Common myeloid progenitor, CD34-positive (primary cell): ENCODE measurements around the gene ENOX2.

Experiments
- CTCF ChIA-PET: fragments of 350-600 bp; sonication (Branson Sonifier 250); formaldehyde crosslinking; loops from one replicate; lab custom pipeline; 2021; ENCODE audit warnings: antibody characterized with exemption; lab: Charles Lee
- POLR2A ChIA-PET: fragments of 350-600 bp; sonication (Branson Sonifier 250); formaldehyde crosslinking; loops from one replicate; lab custom pipeline; 2021; ENCODE audit warnings: antibody characterized with exemption; lab: Charles Lee
- DNase-seq, 3 donors: peaks; one replicate each; pipeline versions ENCODE4 v3.0.0 to v3.0.0-alpha.2; 2013
- H3K27ac ChIP-seq, 2 experiments: 1 replicate in 1 of 2; 2 replicates in 1 of 2; pipeline ENCODE4 v1.7.0; 2013; ENCODE audit warnings: inconsistent platforms in 2 of 2, low read length in 2 of 2, mild to moderate bottlenecking in 2 of 2, low read depth in 1 of 2, moderate library complexity in 1 of 2; ENCODE audit not compliant: severe bottlenecking in 2 of 2, insufficient read depth in 1 of 2, poor library complexity in 1 of 2
- H3K27me3 ChIP-seq, 5 experiments: replicated peaks in 2 of 5; 1 replicate in 3 of 5; 2 replicates in 2 of 5; pipeline versions ENCODE4 v1.6.1 to v1.7.0; 2013; ENCODE audit warnings: low read length in 4 of 5, mild to moderate bottlenecking in 2 of 5, moderate library complexity in 2 of 5, inconsistent platforms in 1 of 5; ENCODE audit not compliant: insufficient read depth in 5 of 5, control insufficient read depth in 4 of 5
- H3K36me3 ChIP-seq, 4 experiments: 1 replicate in 2 of 4; 2 replicates in 2 of 4; pipeline versions ENCODE4 v1.6.1 to v1.7.0; 2013; ENCODE audit warnings: low read length in 3 of 4, control low read depth in 1 of 4, mild to moderate bottlenecking in 1 of 4; ENCODE audit not compliant: control insufficient read depth in 4 of 4, insufficient read depth in 4 of 4
- H3K4me1 ChIP-seq, 4 experiments: 1 replicate in 3 of 4; 2 replicates in 1 of 4; pipeline versions ENCODE4 v1.6.1 to v1.7.1; 2013; ENCODE audit warnings: low read length in 3 of 4, mild to moderate bottlenecking in 3 of 4, control low read depth in 1 of 4, inconsistent platforms in 1 of 4, moderate library complexity in 1 of 4; ENCODE audit not compliant: control insufficient read depth in 4 of 4, insufficient read depth in 4 of 4; ENCODE audit errors: control extremely low read depth in 1 of 4
- H3K4me3 ChIP-seq, 7 experiments: 1 replicate in 4 of 7; 2 replicates in 3 of 7; pipeline versions ENCODE4 v1.5.1 to v1.7.0; 2013; ENCODE audit warnings: mild to moderate bottlenecking in 7 of 7, low read length in 6 of 7, moderate library complexity in 6 of 7, inconsistent platforms in 2 of 7, low read depth in 2 of 7, control low read depth in 1 of 7; ENCODE audit not compliant: insufficient read depth in 4 of 7, control insufficient read depth in 1 of 7; ENCODE audit errors: extremely low read depth in 1 of 7
- H3K9me3 ChIP-seq, 5 experiments: 1 replicate in 4 of 5; 2 replicates in 1 of 5; pipeline versions ENCODE4 v1.6.1 to v1.7.1; 2013; ENCODE audit warnings: low read length in 4 of 5, mild to moderate bottlenecking in 2 of 5, inconsistent platforms in 1 of 5, low read depth in 1 of 5, moderate library complexity in 1 of 5; ENCODE audit not compliant: control insufficient read depth in 4 of 5, insufficient read depth in 2 of 5; ENCODE audit errors: control extremely low read depth in 1 of 5
- WGBS: methylation state at CpG from one replicate; pipeline ENCODE4 v1.1.5; 2013; ENCODE audit not compliant: insufficient coverage; 5-methylcytosine and 5-hydroxymethylcytosine counted together

Gene ENOX2

DNA sequence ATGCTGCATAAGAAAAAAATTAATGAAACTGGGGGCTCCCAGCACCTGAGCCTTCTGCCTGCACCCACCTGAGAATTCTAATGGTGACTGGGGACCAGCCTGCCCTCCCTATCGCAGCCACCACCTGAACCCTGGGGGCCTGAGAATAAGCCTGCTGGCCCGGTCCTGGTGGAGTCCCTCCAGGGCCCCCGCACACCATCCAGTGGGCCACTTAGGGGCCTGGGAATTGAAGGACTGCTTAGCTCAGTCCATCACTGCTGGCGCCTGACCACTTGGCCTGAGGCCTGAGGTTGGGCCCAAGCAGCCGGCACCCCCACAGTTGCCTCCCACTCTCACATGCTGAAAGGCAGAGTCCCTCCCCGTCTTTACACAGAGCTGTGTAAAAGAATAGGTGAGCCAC, 230.8 kb downstream of the ENOX2 start:
- ChIA-PET POLR2A (no interaction called here), CTCF (interaction anchor here (1.1 kb wide), 1 partner anchor 8 kb away, joined by 3 read pairs; no protein-coding TSS in a partner anchor)
- peaks cover 0 to 2% (median under 1%) of the 10 kb centered on the region in 4 experiments for H3K36me3 ChIP-seq
- no peak overlapping the region for H3K27ac ChIP-seq
- no peaks in the 10 kb centered on the region for H3K4me1 ChIP-seq
- WGBS, result 93% methylated on average over 3 of the region's 6 CpGs
- no peaks in the 10 kb centered on the region for H3K27me3 ChIP-seq
- no peak for DNase-seq
- H3K4me3 ChIP-seq, result no peak overlapping the region
- peaks cover 0 to 8% (median 0%) of the 10 kb centered on the region in 5 experiments for H3K9me3 ChIP-seq

DNA sequence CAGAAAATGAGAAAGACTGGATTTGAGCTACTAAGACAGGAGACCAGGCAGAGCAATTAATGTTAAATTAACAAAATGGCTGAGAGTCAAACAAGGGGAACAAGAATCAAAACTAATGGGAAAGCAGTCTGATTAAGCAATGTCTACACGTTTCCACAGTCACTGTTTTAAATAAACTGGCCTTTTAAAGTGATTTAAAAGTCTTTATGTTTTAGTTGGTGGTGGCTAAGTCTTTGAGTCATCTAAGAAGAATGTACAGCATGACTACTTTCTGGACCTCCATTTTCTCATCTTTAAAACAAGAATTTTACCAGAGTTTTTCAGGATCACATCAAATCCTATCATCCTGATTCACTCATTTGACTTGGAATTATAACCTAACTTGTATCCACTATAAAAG, 233.8 kb downstream of the ENOX2 start:
- POLR2A ChIA-PET, result no interaction called here
- DNase-seq, result no peak
- Histone ChIP-seq H3K27ac (no peak overlapping the region), H3K36me3 (peaks cover 0 to 2% (median under 1%) of the 10 kb centered on the region in 4 experiments), H3K4me3 (no peak overlapping the region), H3K27me3 (no peaks in the 10 kb centered on the region), H3K4me1 (no peaks in the 10 kb centered on the region), H3K9me3 (peaks cover 0 to 8% (median 0%) of the 10 kb centered on the region in 5 experiments)
- WGBS, result no CpG with 5 or more reads among the region's 1 CpG
- CTCF ChIA-PET, result no interaction called here

DNA sequence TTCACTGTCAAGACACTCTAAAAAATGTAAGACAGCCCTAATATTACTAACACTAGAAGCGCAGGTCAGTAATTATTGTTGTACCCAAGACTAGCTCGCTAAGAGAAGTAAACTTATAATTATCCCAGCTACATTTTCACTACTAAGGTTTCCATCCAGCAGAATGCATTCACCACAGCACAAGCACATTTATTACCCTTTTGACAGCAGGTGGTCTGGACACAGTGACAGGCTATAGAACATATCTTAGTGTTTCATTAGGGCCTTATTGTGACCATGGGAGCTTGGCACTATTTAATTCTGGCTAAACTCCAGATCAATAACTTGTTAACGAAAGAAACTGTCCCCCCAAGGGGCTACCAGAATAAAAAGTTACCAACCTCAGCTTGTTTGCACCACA, 237.7 kb downstream of the ENOX2 start:
- ChIA-PET POLR2A (no interaction called here), CTCF (no interaction called here)
- no peaks in the 10 kb centered on the region for H3K4me1 ChIP-seq
- H3K9me3 ChIP-seq, result no peaks in the 10 kb centered on the region
- 93% methylated on average over 2 of the region's 3 CpGs for WGBS
- no peak overlapping the region for H3K27ac ChIP-seq
- no peak for DNase-seq
- H3K36me3 ChIP-seq, result peaks cover 0 to 2% (median under 1%) of the 10 kb centered on the region in 4 experiments
- no peaks in the 10 kb centered on the region for H3K27me3 ChIP-seq
- H3K4me3 ChIP-seq, result no peak overlapping the region

DNA sequence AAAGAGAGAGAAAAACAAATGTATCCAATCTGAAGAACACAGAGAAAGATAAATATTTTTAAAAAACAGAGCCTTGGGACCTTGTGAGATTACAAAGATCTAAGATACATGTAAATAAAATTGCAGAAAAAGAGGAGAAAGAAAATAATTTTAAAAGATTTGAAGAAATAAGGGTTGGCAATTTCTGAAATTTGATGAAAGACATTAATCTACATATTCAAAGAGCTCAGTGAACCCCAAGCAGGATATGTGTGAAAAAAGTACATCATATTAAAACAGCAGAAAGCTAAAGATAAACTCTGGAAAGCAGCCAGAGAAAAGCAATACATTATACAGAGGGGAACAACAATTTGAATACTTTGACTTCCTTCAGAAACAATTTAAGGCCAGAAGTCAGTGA, 244.7 kb downstream of the ENOX2 start:
- DNase-seq, result no peak
- no peaks in the 10 kb centered on the region for H3K36me3 ChIP-seq
- no peak overlapping the region for H3K4me3 ChIP-seq
- H3K27me3 ChIP-seq, result no peaks in the 10 kb centered on the region
- no peaks in the 10 kb centered on the region for H3K4me1 ChIP-seq
- H3K9me3 ChIP-seq, result peaks cover 0 to 4% (median 0%) of the 10 kb centered on the region in 5 experiments
- POLR2A ChIA-PET, result no interaction called here
- H3K27ac ChIP-seq, result no peak overlapping the region
- CTCF ChIA-PET, result no interaction called here

DNA sequence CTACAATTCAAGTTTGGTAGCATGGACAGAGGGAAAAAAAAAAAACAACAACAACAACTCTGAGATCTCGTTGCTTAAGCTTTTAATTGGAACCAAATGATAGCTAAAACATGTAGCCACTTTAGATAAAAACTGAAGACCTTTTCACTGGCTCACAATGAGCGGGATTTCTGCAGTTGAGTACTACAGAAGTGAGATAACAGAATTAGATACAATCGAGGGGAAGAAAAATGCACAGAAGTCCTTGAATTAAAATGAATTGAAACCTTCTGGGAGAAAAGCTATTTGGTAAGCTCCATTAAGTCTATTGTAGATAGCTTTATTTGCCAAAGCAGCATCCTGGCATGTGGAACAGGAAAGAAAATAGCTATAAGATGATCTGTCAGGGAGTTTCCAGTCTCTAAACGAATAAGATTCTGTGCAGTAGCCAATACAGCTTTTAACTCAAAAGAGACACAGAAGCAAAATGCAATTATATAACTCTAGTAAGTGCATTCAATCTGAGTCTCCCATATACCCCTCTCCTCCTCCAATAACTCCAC, 248.5 kb downstream of the ENOX2 start:
- CTCF ChIA-PET, result no interaction called here
- WGBS, result 86% methylated on average over 2 of the region's 4 CpGs
- POLR2A ChIA-PET, result no interaction called here

DNA sequence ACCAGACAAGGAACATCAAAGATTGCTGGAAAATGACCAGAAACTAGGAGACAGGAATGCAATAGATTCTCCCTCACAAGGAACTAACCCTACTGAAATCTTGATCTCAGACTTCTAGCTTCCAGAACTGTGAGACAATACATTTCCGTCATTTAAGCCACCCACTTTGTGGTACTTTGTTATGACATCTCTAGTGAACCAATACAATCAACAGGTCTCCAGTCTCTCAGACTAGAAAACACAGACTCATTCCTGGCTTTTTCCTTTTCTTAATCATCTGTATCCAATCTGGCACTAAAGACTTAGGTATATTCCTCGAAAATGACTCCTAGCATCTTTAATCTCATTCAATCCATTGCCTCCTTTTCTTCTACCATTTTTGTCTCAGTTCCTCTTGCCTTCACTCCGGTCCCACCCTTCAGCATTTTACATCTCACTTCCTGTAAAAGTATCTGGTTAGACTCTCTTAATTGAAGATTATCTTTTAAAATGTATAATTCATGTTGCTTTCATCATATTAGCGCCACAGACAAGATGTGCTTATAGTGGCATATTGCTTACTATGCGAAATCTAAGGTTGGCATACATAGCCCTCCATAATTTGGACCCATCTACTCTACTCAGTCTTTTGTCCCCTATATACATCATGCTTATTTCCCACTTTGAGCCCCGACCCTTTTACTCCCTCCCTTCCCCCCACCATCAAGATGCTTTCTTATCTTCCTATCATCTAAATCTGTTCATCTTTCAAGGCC, 250.0 kb downstream of the ENOX2 start:
- Histone ChIP-seq H3K27me3 (no peaks in the 10 kb centered on the region), H3K4me1 (no peaks in the 10 kb centered on the region), H3K4me3 (no peak overlapping the region), H3K9me3 (no peaks in the 10 kb centered on the region), H3K36me3 (peaks cover 0 to 2% (median 0%) of the 10 kb centered on the region in 4 experiments), H3K27ac (no peak overlapping the region)
- WGBS, result 76% methylated on average over 5 of the region's 6 CpGs
- DNase-seq, result no peak
- CTCF ChIA-PET, result interaction anchor here (0.7 kb wide), 1 partner anchor 13 kb away, joined by 3 read pairs; no protein-coding TSS in a partner anchor
- POLR2A ChIA-PET, result no interaction called here

More for the DNA sequence above, 248.5 kb downstream of the ENOX2 start:
- H3K4me1 ChIP-seq, result no peaks in the 10 kb centered on the region
- H3K9me3 ChIP-seq, result peaks cover 0 to 4% (median 0%) of the 10 kb centered on the region in 5 experiments
- no peaks in the 10 kb centered on the region for H3K27me3 ChIP-seq
- H3K4me3 ChIP-seq, result no peak overlapping the region
- peaks cover 0 to 2% (median 0%) of the 10 kb centered on the region in 4 experiments for H3K36me3 ChIP-seq
- H3K27ac ChIP-seq, result no peak overlapping the region
- no peak for DNase-seq

DNA sequence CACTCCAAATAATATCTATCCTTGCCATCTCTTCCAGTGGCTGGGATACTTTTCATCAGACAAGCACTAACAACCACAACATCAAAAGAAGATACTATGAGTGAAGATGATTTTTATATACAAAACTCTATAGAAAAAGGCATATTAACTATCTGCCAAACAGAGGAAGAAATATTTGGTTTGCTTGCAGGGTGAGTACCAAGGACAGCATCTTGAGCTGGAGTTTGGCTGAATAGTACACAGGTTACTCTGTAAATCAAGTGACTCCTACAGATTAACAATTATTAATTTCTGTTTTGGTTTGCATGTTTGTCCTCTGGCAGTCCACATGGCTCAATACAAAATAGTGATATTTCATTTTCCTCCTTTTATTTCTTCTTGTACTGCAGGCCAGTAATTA, 253.3 kb downstream of the ENOX2 start:
- POLR2A ChIA-PET, result no interaction called here
- Histone ChIP-seq H3K4me3 (no peak overlapping the region), H3K4me1 (no peaks in the 10 kb centered on the region), H3K27ac (no peak overlapping the region), H3K36me3 (peaks cover 0 to 7% (median under 1%) of the 10 kb centered on the region in 4 experiments), H3K27me3 (no peaks in the 10 kb centered on the region), H3K9me3 (no peaks in the 10 kb centered on the region)
- CTCF ChIA-PET, result no interaction called here
- DNase-seq, result no peak
